ENCODE results near the gene DSCAM. TPM values are rescaled to one million over a fixed set of nuclear protein-coding genes. Genes with fewer than 3 reads are reported as not detected.
A peak's percentile ranks its signal among the peaks of the same experiment; 100 is the strongest.

DSCAM gene
- total and polyA plus RNA-seq, 2 experiments from 2014 or later, result 0.23 to 0.42 TPM

GRCh38 chr21:40130476-40130875 is 716.5 kb downstream of the DSCAM start:
- no peaks in the 10 kb centered on the region for H3K36me3 ChIP-seq

GRCh38 chr21:40129809-40130208 is 717.1 kb downstream of the DSCAM start:
- H3K4me3 ChIP-seq, result no peak overlapping the region
- H3K36me3 ChIP-seq, result no peaks in the 10 kb centered on the region
- H3K4me1 ChIP-seq (ENCODE audit: low read depth), result no peaks in the 10 kb centered on the region
- no peak overlapping the region for H3K27ac ChIP-seq
- no peaks in the 10 kb centered on the region for H3K9me3 ChIP-seq (ENCODE audit: low read depth)
- no peaks in the 10 kb centered on the region for H3K27me3 ChIP-seq
- no peak for TF ChIP-seq CTCF (IDR thresholded peaks at IDR 0.05; ENCODE audit: low read depth, low read length)
- no peak for DNase-seq (ENCODE audit: low read depth in 1 of 2, low spot score in 1 of 2)

More at GRCh38 chr21:40130476-40130875, 716.5 kb downstream of the DSCAM start:
- Histone ChIP-seq H3K9me3 (ENCODE audit: low read depth) (no peaks in the 10 kb centered on the region), H3K4me3 (no peak overlapping the region), H3K27me3 (no peaks in the 10 kb centered on the region), H3K4me1 (ENCODE audit: low read depth) (no peaks in the 10 kb centered on the region), H3K27ac (no peak overlapping the region)
- no peak for TF ChIP-seq CTCF (IDR thresholded peaks at IDR 0.05; ENCODE audit: low read depth, low read length)
- no peak for DNase-seq (ENCODE audit: low read depth in 1 of 2, low spot score in 1 of 2)

- no peaks in the 10 kb centered on the region for H3K36me3 ChIP-seq
- no peak overlapping the region for H3K4me3 ChIP-seq
- no peak for DNase-seq (ENCODE audit: low read depth in 1 of 2, low spot score in 1 of 2)
- H3K27me3 ChIP-seq, result no peaks in the 10 kb centered on the region
- no peaks in the 10 kb centered on the region for H3K9me3 ChIP-seq (ENCODE audit: low read depth)
- H3K27ac ChIP-seq, result no peak overlapping the region
- TF ChIP-seq CTCF (IDR thresholded peaks at IDR 0.05; ENCODE audit: low read depth, low read length), result no peak
- no peaks in the 10 kb centered on the region for H3K4me1 ChIP-seq (ENCODE audit: low read depth)
These were observed 718.1 kb downstream of the DSCAM start for GRCh38 chr21:40128891-40129290.

- peak; percentile 4 to 53 for DNase-seq (ENCODE audit: low read depth in 1 of 2, low spot score in 1 of 2)
- H3K4me1 ChIP-seq (ENCODE audit: low read depth), result no peaks in the 10 kb centered on the region
- TF ChIP-seq CTCF (IDR thresholded peaks at IDR 0.05; ENCODE audit: low read depth, low read length), result peak; percentile 41
- no peaks in the 10 kb centered on the region for H3K27me3 ChIP-seq
- no peak overlapping the region for H3K4me3 ChIP-seq
- no peak overlapping the region for H3K27ac ChIP-seq
- no peaks in the 10 kb centered on the region for H3K36me3 ChIP-seq
- no peaks in the 10 kb centered on the region for H3K9me3 ChIP-seq (ENCODE audit: low read depth)
These were observed 725.9 kb downstream of the DSCAM start for GRCh38 chr21:40120940-40121575.

GRCh38 chr21:40118527-40118926 is 728.4 kb downstream of the DSCAM start:
- Histone ChIP-seq H3K27me3 (no peaks in the 10 kb centered on the region), H3K4me1 (ENCODE audit: low read depth) (no peaks in the 10 kb centered on the region), H3K9me3 (ENCODE audit: low read depth) (no peaks in the 10 kb centered on the region), H3K27ac (no peak overlapping the region), H3K4me3 (no peak overlapping the region), H3K36me3 (no peaks in the 10 kb centered on the region)
- no peak for DNase-seq (ENCODE audit: low read depth in 1 of 2, low spot score in 1 of 2)
- no peak for TF ChIP-seq CTCF (IDR thresholded peaks at IDR 0.05; ENCODE audit: low read depth, low read length)
